Measurements from ENCODE around the gene SBF2.

Gene SBF2

DNA sequence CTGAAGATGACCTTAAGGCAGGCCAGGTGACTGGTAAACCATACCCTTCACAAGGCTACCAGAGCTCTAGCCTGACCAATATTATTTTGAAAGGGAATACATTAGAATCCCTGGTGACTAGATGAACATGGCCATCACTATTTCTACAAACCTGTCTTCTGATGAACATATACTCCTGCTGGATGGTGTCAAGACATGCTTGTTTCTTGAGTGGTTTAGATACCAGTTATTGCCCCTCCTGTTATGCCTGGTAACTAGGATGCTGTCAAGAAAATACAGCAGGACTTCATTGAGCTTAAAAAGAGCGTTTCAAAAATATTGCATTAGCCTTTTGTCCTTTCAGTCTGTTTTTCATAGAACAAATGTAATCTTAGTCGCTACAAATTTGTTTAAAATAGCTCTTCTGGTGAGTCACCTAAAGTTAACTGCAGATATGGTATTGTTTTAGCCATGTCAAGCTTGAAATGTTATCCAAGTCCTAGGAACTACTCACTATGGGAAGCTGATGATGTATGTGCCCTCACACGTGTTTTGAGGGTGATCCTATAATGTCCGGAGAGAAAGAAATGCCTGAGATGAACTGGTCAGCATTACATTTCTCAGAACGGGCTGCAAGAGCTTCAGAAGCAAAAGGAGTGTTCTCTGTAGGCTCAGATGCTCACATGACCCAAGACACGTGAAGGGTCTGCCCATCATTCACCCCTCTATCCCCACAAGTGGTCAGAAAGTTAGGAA is 31.4 kb upstream of the SBF2 start:
- Histone ChIP-seq H3K4me2 (ENCODE audit: low read length) (no peak overlapping the region), H3K4me1 (ENCODE audit: insufficient read depth, low read length, severe bottlenecking) (peaks cover 25% of the 10 kb centered on the region), H3F3A (ENCODE audit: insufficient read depth, low read length) (no peaks in the 10 kb centered on the region)

DNA sequence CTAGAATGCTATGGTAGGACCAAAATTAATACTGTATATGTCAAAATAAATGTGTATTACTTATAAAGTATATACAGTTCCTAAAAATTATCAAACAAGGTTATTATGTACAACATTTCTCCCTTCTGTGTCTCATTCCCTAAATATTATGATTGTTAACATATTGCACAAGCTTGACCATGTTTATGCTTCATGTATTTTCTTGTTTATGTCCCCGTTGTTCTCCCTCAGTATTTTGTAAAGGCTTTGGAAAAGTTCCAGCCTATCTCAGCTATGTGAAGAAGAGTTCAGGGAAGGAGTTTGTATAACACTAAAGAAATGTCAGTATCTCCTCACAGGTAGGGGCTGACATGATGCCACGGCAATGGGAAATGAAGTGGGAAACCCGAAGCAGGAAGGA is 30.5 kb upstream of the SBF2 start:
- H3K9me2 ChIP-seq (ENCODE audit: low read depth, low read length) = no peaks in the 10 kb centered on the region
- H3F3A ChIP-seq (ENCODE audit: insufficient read depth, low read length) = no peaks in the 10 kb centered on the region
- H3K27ac ChIP-seq (ENCODE audit: low read depth, low read length, poor library complexity, severe bottlenecking) = no peak overlapping the region
- H3K4me3 ChIP-seq (ENCODE audit: low read depth, low read length, poor library complexity, severe bottlenecking) = no peak overlapping the region
- peaks cover 35% of the 10 kb centered on the region for H3K4me1 ChIP-seq (ENCODE audit: insufficient read depth, low read length, severe bottlenecking)
- H3K4me2 ChIP-seq (ENCODE audit: low read length) = no peak overlapping the region
- H3K27me3 ChIP-seq (ENCODE audit: insufficient read depth, low read length) = no peaks in the 10 kb centered on the region
- H3K36me3 ChIP-seq (ENCODE audit: insufficient read depth, low read length) = no peaks in the 10 kb centered on the region
- no peaks in the 10 kb centered on the region for H3K9me3 ChIP-seq (ENCODE audit: low read length)
- no peaks in the 10 kb centered on the region for H4K20me1 ChIP-seq (ENCODE audit: insufficient read depth, low read length)
- no peak overlapping the region for H3K9ac ChIP-seq (ENCODE audit: low read length)
- H3K79me2 ChIP-seq (ENCODE audit: insufficient read depth, low read length) = no peaks in the 10 kb centered on the region
- no peak overlapping the region for H2AFZ ChIP-seq (ENCODE audit: low read length)
- TF ChIP-seq, protein P1, sequence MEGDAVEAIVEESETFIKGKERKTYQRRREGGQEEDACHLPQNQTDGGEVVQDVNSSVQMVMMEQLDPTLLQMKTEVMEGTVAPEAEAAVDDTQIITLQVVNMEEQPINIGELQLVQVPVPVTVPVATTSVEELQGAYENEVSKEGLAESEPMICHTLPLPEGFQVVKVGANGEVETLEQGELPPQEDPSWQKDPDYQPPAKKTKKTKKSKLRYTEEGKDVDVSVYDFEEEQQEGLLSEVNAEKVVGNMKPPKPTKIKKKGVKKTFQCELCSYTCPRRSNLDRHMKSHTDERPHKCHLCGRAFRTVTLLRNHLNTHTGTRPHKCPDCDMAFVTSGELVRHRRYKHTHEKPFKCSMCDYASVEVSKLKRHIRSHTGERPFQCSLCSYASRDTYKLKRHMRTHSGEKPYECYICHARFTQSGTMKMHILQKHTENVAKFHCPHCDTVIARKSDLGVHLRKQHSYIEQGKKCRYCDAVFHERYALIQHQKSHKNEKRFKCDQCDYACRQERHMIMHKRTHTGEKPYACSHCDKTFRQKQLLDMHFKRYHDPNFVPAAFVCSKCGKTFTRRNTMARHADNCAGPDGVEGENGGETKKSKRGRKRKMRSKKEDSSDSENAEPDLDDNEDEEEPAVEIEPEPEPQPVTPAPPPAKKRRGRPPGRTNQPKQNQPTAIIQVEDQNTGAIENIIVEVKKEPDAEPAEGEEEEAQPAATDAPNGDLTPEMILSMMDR (IDR thresholded peaks at IDR 0.05; ENCODE audit: low read length) = no peak
- no peak for TF ChIP-seq EZH2 (IDR thresholded peaks at IDR 0.05; ENCODE audit: borderline replicate concordance, low read length)

More for the DNA sequence above, 31.4 kb upstream of the SBF2 start:
- Histone ChIP-seq H2AFZ (ENCODE audit: low read length) (no peak overlapping the region), H3K27ac (ENCODE audit: low read depth, low read length, poor library complexity, severe bottlenecking) (no peak overlapping the region), H3K4me3 (ENCODE audit: low read depth, low read length, poor library complexity, severe bottlenecking) (no peak overlapping the region), H3K9me3 (ENCODE audit: low read length) (no peaks in the 10 kb centered on the region), H3K36me3 (ENCODE audit: insufficient read depth, low read length) (no peaks in the 10 kb centered on the region), H3K9ac (ENCODE audit: low read length) (no peak overlapping the region), H4K20me1 (ENCODE audit: insufficient read depth, low read length) (no peaks in the 10 kb centered on the region), H3K27me3 (ENCODE audit: insufficient read depth, low read length) (no peaks in the 10 kb centered on the region), H3K79me2 (ENCODE audit: insufficient read depth, low read length) (no peaks in the 10 kb centered on the region), H3K9me2 (ENCODE audit: low read depth, low read length) (no peaks in the 10 kb centered on the region)
- TF ChIP-seq, protein P1 (IDR thresholded peaks at IDR 0.05; ENCODE audit: low read length) = no peak
- TF ChIP-seq EZH2 (IDR thresholded peaks at IDR 0.05; ENCODE audit: borderline replicate concordance, low read length) = no peak

DNA sequence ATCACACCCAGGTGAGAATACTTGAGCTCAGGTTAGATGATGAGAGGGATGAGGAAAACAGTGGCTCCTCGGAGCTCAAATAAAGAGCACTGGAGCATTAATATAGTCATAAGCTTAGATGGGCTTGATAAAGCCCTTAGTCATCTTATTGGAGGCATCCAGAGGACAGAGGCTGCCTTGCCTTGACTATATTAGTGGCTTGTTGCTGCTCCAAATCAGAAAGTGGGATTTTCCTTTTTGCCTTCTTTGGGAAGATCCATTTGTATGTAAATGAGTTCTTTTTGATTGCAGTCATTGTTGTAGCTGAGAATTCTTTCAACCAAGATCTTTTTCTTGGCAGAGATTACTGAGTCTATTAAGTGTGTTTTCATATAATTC is 29.8 kb upstream of the SBF2 start:
- Histone ChIP-seq H3K27me3 (ENCODE audit: insufficient read depth, low read length) (no peaks in the 10 kb centered on the region), H3K9ac (ENCODE audit: low read length) (no peak overlapping the region), H3F3A (ENCODE audit: insufficient read depth, low read length) (no peaks in the 10 kb centered on the region), H3K36me3 (ENCODE audit: insufficient read depth, low read length) (no peaks in the 10 kb centered on the region), H3K4me1 (ENCODE audit: insufficient read depth, low read length, severe bottlenecking) (peaks cover 42% of the 10 kb centered on the region), H3K9me3 (ENCODE audit: low read length) (no peaks in the 10 kb centered on the region), H3K27ac (ENCODE audit: low read depth, low read length, poor library complexity, severe bottlenecking) (no peak overlapping the region), H2AFZ (ENCODE audit: low read length) (no peak overlapping the region), H3K9me2 (ENCODE audit: low read depth, low read length) (no peaks in the 10 kb centered on the region), H4K20me1 (ENCODE audit: insufficient read depth, low read length) (no peaks in the 10 kb centered on the region), H3K79me2 (ENCODE audit: insufficient read depth, low read length) (no peaks in the 10 kb centered on the region), H3K4me2 (ENCODE audit: low read length) (no peak overlapping the region), H3K4me3 (ENCODE audit: low read depth, low read length, poor library complexity, severe bottlenecking) (no peak overlapping the region)
- TF ChIP-seq EZH2 (IDR thresholded peaks at IDR 0.05; ENCODE audit: borderline replicate concordance, low read length) = no peak
- TF ChIP-seq, protein P1 (IDR thresholded peaks at IDR 0.05; ENCODE audit: low read length) = no peak

Measured in OCI-LY1 (cell line).